Esophagus (tissue), 2 donors: Measurements from ENCODE around the gene GLS2. TPM values are rescaled to one million over a fixed set of nuclear protein-coding genes. Genes with fewer than 3 reads are reported as not detected.

ENCODE experiments used
- H3K27ac ChIP-seq, 2 donors: one replicate each; pipeline ENCODE4 v1.5.1; 2013; ENCODE audit warnings: low read depth in 2 of 2, mild to moderate bottlenecking in 2 of 2, inconsistent platforms in 1 of 2, low read length in 1 of 2, moderate library complexity in 1 of 2
- H3K27me3 ChIP-seq, 2 donors: one replicate each; pipeline ENCODE4 v1.6.1; 2013; ENCODE audit warnings: low read length in 2 of 2, control low read depth in 1 of 2, mild to moderate bottlenecking in 1 of 2; ENCODE audit not compliant: insufficient read depth in 2 of 2, control insufficient read depth in 1 of 2
- H3K36me3 ChIP-seq, 2 donors: one replicate each; pipeline ENCODE4 v1.6.1; 2013; ENCODE audit warnings: low read length in 1 of 2; ENCODE audit not compliant: control insufficient read depth in 2 of 2, insufficient read depth in 2 of 2
- H3K4me1 ChIP-seq, 2 donors: one replicate each; pipeline ENCODE4 v1.6.1; 2013; ENCODE audit warnings: low read length in 1 of 2; ENCODE audit not compliant: control insufficient read depth in 2 of 2, insufficient read depth in 2 of 2
- H3K4me3 ChIP-seq, 2 donors: one replicate each; pipeline ENCODE4 v1.5.1; 2013; ENCODE audit warnings: low read length in 2 of 2, mild to moderate bottlenecking in 2 of 2, low read depth in 1 of 2, moderate library complexity in 1 of 2
- H3K9me3 ChIP-seq, 2 donors: one replicate each; pipeline ENCODE4 v1.6.1; 2013; ENCODE audit warnings: mild to moderate bottlenecking in 2 of 2, low read depth in 1 of 2, low read length in 1 of 2, moderate library complexity in 1 of 2; ENCODE audit not compliant: control insufficient read depth in 2 of 2, insufficient read depth in 1 of 2
- WGBS, 2 donors: extraction: QIAGEN DNeasy Blood & Tissue Kit; methylation state at CpG; one replicate each; pipeline ENCODE4 v1.1.7; 2013; 5-methylcytosine and 5-hydroxymethylcytosine counted together
- polyA plus RNA-seq, 2 donors: library from polyadenylated mRNA; stranded (reverse); fragments of 200-250 nt; gene quantifications; one replicate each; pipeline ENCODE4 v1.2.3, GENCODE V29; 2013
- donor health status: healthy with polysubstance abuse.
- donor health status: Bipolar disorder and iron deficiency.

GLS2 gene
- polyA plus RNA-seq, 2 donors, result 3.6 to 4.2 TPM

- peaks cover 15 to 24% of the 10 kb centered on the region in 2 donors for H3K36me3 ChIP-seq
- H3K4me1 ChIP-seq, result no peaks in the 10 kb centered on the region
- 53 to 78% methylated on average over 1 of the region's 1 CpG for WGBS, 2 donors
- no peaks in the 10 kb centered on the region for H3K27me3 ChIP-seq
- no peak overlapping the region for H3K4me3 ChIP-seq
- H3K9me3 ChIP-seq, result no peaks in the 10 kb centered on the region
- H3K27ac ChIP-seq, result no peak overlapping the region
Measured at GRCh38 chr12:56425193-56425592, 62.8 kb downstream of the GLS2 start.

Other genes with a start within 250 kb of the GLS2 start
- 1 to 10 TPM; 4.9 to 9.3 TPM for gene ANKRD52, start 229.8 kb downstream of the GLS2 start, polyA plus RNA-seq
- 1 to 10 TPM; 5.5 to 7.0 TPM for gene COQ10A, start 221.2 kb downstream of the GLS2 start, polyA plus RNA-seq
- 10 to 100 TPM; 53.7 to 98.0 TPM for gene CS, start 187.8 kb downstream of the GLS2 start, polyA plus RNA-seq
- gene CNPY2, start 172.2 kb downstream of the GLS2 start, polyA plus RNA-seq, result 10 to 100 TPM; 62.1 to 75.3 TPM
- 10 to 100 TPM; 18.1 to 44.7 TPM for gene PAN2, start 154.2 kb downstream of the GLS2 start, polyA plus RNA-seq
- 10 to 100 TPM in 1 of 2 donors, 1 to 10 TPM in 1; 2.9 to 32.1 TPM for gene IL23A, start 149.3 kb downstream of the GLS2 start, polyA plus RNA-seq
- gene STAT2, start 128.1 kb downstream of the GLS2 start, polyA plus RNA-seq, result 10 to 100 TPM; 23.9 to 35.1 TPM
- not detected for gene APOF, start 125.3 kb downstream of the GLS2 start, polyA plus RNA-seq
- gene TIMELESS, start 38.7 kb downstream of the GLS2 start, polyA plus RNA-seq, result 1 to 10 TPM; 9.2 TPM
- under 1 TPM in 1 of 2 donors, not detected in 1; 0.04 TPM for gene MIP, start 33.5 kb downstream of the GLS2 start, polyA plus RNA-seq
- gene SPRYD4, start 19.6 kb downstream of the GLS2 start, polyA plus RNA-seq, result 1 to 10 TPM; 2.2 to 2.9 TPM
- gene RBMS2, start 33.7 kb upstream of the GLS2 start, polyA plus RNA-seq, result 1 to 10 TPM; 3.4 to 6.7 TPM
- 10 to 100 TPM; 16.4 to 47.5 TPM for gene BAZ2A, start 142.2 kb upstream of the GLS2 start, polyA plus RNA-seq
- 100 to 1,000 TPM; 222 to 636 TPM for gene ATP5F1B, start 157.8 kb upstream of the GLS2 start, polyA plus RNA-seq
- 100 to 1,000 TPM in 1 of 2 donors, 10 to 100 TPM in 1; 65.7 to 123 TPM for gene PTGES3, start 200.1 kb upstream of the GLS2 start, polyA plus RNA-seq
- 1,000 to 10,000 TPM; 1,812 to 2,103 TPM for gene NACA, start 237.1 kb upstream of the GLS2 start, polyA plus RNA-seq